Lower leg skin (tissue), 3 donors: ENCODE measurements around the gene CDK13.

ENCODE experiments used
- POLR2A ChIP-seq, 2 donors: fragments of 450-650 bp; IDR thresholded peaks; one replicate each; pipeline ENCODE4 v1.6.1; 2016 to 2017; ENCODE audit warnings: antibody characterized with exemption in 2 of 2, mild to moderate bottlenecking in 1 of 2, moderate library complexity in 1 of 2
- TF ChIP-seq, protein P1 (sequence below), 3 donors: fragments of 450-650 bp; IDR thresholded peaks; one replicate each; pipeline ENCODE4 v1.5.1; 2016; ENCODE audit warnings: antibody characterized with exemption in 3 of 3, mild to moderate bottlenecking in 3 of 3, moderate library complexity in 2 of 3

DNA sequence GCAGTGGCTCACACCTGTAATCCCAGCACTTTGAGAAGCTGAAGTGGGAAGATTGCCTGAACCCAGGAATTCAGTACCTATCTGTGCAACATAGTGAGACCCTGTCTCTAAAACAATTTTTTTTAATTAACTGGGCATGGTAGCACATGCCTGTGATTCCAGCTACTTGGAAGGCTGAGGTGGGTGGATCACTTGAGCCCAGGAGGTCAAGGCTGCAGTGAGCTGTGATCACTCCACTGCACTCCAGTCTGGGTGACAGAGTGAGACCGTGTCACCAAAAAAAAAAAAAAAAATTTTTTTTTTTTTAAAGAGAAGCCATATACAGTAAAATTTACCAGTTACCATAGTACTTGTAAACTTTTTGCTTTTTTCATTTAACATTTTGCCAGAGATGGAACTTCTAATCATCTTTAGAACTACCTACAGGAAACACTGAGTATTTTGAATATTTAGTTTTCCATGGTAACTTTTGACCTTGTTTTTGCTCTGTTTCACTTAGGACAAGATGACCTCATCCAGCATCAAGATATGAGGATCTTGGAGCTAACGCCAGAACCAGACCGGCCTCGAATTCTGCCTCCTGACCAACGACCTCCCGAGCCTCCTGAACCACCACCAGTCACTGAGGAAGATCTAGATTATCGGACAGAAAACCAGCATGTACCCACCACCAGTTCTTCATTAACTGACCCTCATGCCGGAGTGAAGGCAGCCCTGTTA lies 143.7 kb downstream of the CDK13 start:
- no peak for TF ChIP-seq POLR2A (IDR thresholded peaks at IDR 0.05)
- TF ChIP-seq, protein P1, sequence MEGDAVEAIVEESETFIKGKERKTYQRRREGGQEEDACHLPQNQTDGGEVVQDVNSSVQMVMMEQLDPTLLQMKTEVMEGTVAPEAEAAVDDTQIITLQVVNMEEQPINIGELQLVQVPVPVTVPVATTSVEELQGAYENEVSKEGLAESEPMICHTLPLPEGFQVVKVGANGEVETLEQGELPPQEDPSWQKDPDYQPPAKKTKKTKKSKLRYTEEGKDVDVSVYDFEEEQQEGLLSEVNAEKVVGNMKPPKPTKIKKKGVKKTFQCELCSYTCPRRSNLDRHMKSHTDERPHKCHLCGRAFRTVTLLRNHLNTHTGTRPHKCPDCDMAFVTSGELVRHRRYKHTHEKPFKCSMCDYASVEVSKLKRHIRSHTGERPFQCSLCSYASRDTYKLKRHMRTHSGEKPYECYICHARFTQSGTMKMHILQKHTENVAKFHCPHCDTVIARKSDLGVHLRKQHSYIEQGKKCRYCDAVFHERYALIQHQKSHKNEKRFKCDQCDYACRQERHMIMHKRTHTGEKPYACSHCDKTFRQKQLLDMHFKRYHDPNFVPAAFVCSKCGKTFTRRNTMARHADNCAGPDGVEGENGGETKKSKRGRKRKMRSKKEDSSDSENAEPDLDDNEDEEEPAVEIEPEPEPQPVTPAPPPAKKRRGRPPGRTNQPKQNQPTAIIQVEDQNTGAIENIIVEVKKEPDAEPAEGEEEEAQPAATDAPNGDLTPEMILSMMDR (IDR thresholded peaks at IDR 0.05), result no peak
